Amniotic stem cell (primary cell): ENCODE data around the gene AGPAT1.
"Not testable (repeated sequence)": the region's sequence is repeated elsewhere in the genome, so short reads cannot be mapped to it uniquely, and the experiment has no call there.

Experiments used
- DNase-seq: peaks from one replicate; lab custom pipeline; 2025; lab: John Stamatoyannopoulos, UW

Gene AGPAT1

GRCh38 chr6:32148289-32149091 lies 27.4 kb downstream of the AGPAT1 start:
- no peak for DNase-seq

GRCh38 chr6:32147401-32148132 lies 28.3 kb downstream of the AGPAT1 start:
- no peak for DNase-seq

GRCh38 chr6:32146687-32147086 lies 29.2 kb downstream of the AGPAT1 start:
- no peak for DNase-seq

GRCh38 chr6:32146287-32146686 lies 29.6 kb downstream of the AGPAT1 start:
- no peak for DNase-seq

GRCh38 chr6:32144238-32144637 lies 31.6 kb downstream of the AGPAT1 start:
- DNase-seq, result not testable (repeated sequence)

- DNase-seq, result no peak
Measured at GRCh38 chr6:32140420-32141046, 35.4 kb downstream of the AGPAT1 start.

- no peak for DNase-seq
Measured at GRCh38 chr6:32139590-32139989, 36.3 kb downstream of the AGPAT1 start.

GRCh38 chr6:32137454-32137853 lies 38.4 kb downstream of the AGPAT1 start:
- DNase-seq, result no peak

GRCh38 chr6:32133786-32134185 lies 42.1 kb downstream of the AGPAT1 start:
- DNase-seq, result peak; percentile 4

- DNase-seq, result no peak
Measured at GRCh38 chr6:32132110-32132509, 43.8 kb downstream of the AGPAT1 start.

GRCh38 chr6:32131439-32131948 lies 44.4 kb downstream of the AGPAT1 start:
- no peak for DNase-seq

GRCh38 chr6:32129297-32130088 lies 46.4 kb downstream of the AGPAT1 start:
- no peak for DNase-seq

GRCh38 chr6:32128751-32129296 lies 47.1 kb downstream of the AGPAT1 start:
- DNase-seq, result no peak

- DNase-seq, result peak; percentile 98
Measured at GRCh38 chr6:32127717-32128592, 47.9 kb downstream of the AGPAT1 start, which contains the start of gene ATF6B. Gene ATF6B (minus strand): TSS chr6:32128246. CDS start chr6:32128207, 39 bp downstream.

- no peak for DNase-seq
Measured at GRCh38 chr6:32127409-32127716, 48.5 kb downstream of the AGPAT1 start.

GRCh38 chr6:32126880-32127279 lies 49.0 kb downstream of the AGPAT1 start:
- no peak for DNase-seq

- no peak for DNase-seq
Measured at GRCh38 chr6:32123681-32124080, 52.2 kb downstream of the AGPAT1 start.

- no peak for DNase-seq
Measured at GRCh38 chr6:32120573-32121059, 55.3 kb downstream of the AGPAT1 start.

- DNase-seq, result peak; percentile 61
Measured at GRCh38 chr6:32118782-32119628, 56.9 kb downstream of the AGPAT1 start.
